GM06990 (cell line): ENCODE measurements around the gene VPS26B.
A peak's percentile ranks its signal among the peaks of the same experiment; 100 is the strongest.
"Not testable (repeated sequence)": the region's sequence is repeated elsewhere in the genome, so short reads cannot be mapped to it uniquely, and the experiment has no call there.

Experiments used
- DNase-seq: peaks from one replicate; pipeline ENCODE4 v3.0.0-alpha.2; 2011; ENCODE audit not compliant: insufficient read length; ENCODE audit errors: extremely low read depth
- H3K27me3 ChIP-seq: replicated peaks from 2 replicates; pipeline ENCODE4 v1.6.0; 2011; ENCODE audit warnings: low read length; ENCODE audit not compliant: control insufficient read depth, insufficient read depth
- H3K36me3 ChIP-seq: 2 replicates; pipeline ENCODE4 v1.5.1; 2011; ENCODE audit warnings: low read length; ENCODE audit not compliant: control insufficient read depth, insufficient read depth
- H3K4me3 ChIP-seq: replicated peaks from 2 replicates; pipeline ENCODE4 v1.5.1; 2011; ENCODE audit warnings: low read depth, mild to moderate bottlenecking, control low read depth, low read length
- TF ChIP-seq, protein P1 (sequence below): IDR thresholded peaks from 2 replicates; pipeline ENCODE4 v1.5.1; 2011; ENCODE audit warnings: low read length, control low read depth, mild to moderate bottlenecking, inconsistent platforms; ENCODE audit not compliant: insufficient read depth, poor library complexity, severe bottlenecking

VPS26B gene

DNA sequence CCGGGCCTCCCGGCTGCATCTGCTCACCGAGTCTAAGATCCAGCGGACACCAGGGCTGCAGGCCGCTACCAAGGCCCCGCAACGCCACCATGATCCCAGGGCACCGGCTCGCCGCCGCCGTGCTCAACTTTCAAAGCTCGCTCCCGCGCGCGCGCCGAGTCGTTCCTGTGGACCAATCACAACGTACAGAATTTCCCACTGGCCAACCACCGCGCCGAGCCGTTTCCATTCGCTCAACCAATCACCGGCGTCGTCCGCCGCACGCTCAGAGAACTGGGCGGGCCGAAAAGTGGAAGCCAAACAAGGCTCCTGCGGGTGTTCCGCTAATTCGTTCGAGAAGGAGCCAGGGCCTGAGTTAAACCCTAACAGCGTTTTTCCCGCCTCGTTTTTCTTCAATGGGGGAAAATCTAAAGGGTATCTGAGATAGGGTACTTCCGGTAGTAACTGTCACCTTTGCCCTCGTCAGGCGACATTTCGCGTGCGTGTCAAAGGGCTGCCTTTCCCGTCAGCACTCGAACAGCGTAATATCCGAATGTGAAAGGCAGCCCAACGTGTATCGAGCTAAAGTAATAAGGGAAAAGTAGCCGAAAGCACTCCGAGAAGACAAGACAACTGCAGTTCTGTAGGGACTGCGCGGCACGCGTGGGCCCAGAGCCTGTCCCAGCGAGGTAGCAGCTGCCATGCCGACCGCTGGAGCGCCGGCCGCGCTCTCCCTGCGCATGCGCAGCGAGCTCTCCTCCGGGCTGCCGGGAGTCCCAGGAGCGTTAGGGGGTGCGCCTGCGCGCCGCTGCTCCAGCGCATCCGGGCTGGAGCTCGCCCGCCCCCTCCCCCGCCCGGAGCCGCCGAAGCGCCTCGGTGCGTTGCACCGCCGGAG, at the start of gene VPS26B, which contains the start of gene NCAPD3:
VPS26B (plus strand) TSS at position 836 of the 874 bp plus-strand sequence. CDS start 452 bp downstream, outside the sequence.
NCAPD3 (minus strand) TSS at position 132 of the 874 bp plus-strand sequence; CDS start at position 91, 41 bp downstream.
- peak; percentile 97 for DNase-seq
- peak within 1 kb of the TSS; percentile 63 for H3K4me3 ChIP-seq

DNA sequence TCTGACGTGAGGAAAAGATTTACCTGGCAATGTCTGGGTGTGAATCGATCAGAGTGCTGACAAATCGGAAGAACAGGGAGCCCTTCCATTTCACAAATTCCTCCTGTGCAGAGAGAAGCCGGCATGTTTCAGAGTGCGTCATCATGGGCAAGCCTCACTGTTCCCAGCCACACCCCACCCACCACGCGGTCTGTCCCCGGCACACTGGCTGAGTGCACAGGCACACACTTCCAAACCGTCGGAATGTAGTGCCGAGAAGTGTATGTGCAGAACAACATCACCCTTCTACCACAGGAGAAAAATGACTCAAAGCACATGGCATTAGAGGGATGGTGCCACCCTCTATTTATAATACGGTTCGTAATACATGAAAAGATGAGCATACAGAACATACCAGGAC, 48.2 kb upstream of the VPS26B start:
- Histone ChIP-seq H3K27me3 (no peaks in the 10 kb centered on the region), H3K4me3 (no peak overlapping the region), H3K36me3 (peaks cover 32% of the 10 kb centered on the region)
- TF ChIP-seq, protein P1, sequence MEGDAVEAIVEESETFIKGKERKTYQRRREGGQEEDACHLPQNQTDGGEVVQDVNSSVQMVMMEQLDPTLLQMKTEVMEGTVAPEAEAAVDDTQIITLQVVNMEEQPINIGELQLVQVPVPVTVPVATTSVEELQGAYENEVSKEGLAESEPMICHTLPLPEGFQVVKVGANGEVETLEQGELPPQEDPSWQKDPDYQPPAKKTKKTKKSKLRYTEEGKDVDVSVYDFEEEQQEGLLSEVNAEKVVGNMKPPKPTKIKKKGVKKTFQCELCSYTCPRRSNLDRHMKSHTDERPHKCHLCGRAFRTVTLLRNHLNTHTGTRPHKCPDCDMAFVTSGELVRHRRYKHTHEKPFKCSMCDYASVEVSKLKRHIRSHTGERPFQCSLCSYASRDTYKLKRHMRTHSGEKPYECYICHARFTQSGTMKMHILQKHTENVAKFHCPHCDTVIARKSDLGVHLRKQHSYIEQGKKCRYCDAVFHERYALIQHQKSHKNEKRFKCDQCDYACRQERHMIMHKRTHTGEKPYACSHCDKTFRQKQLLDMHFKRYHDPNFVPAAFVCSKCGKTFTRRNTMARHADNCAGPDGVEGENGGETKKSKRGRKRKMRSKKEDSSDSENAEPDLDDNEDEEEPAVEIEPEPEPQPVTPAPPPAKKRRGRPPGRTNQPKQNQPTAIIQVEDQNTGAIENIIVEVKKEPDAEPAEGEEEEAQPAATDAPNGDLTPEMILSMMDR = no peak
- no peak for DNase-seq

More for the DNA sequence above, at the start of gene VPS26B, which contains the start of gene NCAPD3:
- TF ChIP-seq, protein P1 = no peak
- Histone ChIP-seq H3K36me3 (peaks cover 2% of the 10 kb centered on the region), H3K27me3 (no peaks in the 10 kb centered on the region)

DNA sequence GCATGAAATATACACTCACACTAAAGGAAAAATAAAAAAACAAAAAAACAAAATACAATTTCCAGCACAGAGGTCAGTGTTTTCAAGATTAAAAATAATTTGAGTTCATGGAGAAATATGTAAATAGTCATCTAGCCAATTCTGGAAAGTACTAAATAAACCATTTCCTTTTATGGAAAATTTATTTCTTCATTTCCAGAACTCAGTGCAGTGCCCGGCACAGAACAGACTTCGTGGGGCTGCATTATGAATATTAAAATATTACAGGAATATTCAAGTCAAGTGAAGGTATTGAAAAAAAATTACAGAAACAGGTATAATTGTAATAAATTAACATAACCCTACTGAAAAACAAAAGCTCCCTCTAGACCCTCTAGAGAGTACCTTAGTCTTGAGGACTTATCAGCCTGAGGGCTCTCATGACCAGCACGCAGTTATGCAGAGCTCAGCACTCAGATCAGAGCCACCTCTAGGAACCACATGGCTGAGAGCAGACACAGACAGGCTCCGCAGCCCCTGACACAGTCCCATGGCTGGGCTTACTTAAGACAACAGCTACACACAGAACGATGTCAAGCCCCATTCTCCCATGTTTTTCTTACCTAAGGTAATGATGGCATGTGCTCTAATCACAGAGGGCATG, 46.3 kb upstream of the VPS26B start:
- no peak for DNase-seq
- Histone ChIP-seq H3K36me3 (peaks cover 20% of the 10 kb centered on the region), H3K4me3 (no peak overlapping the region), H3K27me3 (no peaks in the 10 kb centered on the region)
- TF ChIP-seq, protein P1 = no peak

DNA sequence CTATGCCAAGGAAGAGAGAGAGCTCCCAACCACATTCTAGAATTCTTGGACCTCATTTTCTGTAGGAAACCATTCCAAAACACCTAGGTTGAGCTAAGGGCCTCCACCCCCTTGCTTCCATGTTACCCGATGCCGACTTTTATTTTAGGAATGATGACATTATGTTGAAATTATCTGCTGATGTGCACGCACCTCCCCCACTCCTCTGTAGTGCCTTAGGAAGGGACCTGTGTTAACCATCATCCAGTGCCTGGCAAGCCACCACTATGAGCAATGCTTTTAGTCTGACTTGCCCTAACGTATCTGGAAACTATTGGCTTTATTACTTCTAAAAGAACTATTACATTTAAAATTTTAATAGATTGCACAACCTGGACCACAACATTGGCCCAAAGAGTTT, 42.8 kb upstream of the VPS26B start:
- TF ChIP-seq, protein P1 = no peak
- Histone ChIP-seq H3K27me3 (no peaks in the 10 kb centered on the region), H3K4me3 (no peak overlapping the region), H3K36me3 (peaks cover 16% of the 10 kb centered on the region)
- no peak for DNase-seq

DNA sequence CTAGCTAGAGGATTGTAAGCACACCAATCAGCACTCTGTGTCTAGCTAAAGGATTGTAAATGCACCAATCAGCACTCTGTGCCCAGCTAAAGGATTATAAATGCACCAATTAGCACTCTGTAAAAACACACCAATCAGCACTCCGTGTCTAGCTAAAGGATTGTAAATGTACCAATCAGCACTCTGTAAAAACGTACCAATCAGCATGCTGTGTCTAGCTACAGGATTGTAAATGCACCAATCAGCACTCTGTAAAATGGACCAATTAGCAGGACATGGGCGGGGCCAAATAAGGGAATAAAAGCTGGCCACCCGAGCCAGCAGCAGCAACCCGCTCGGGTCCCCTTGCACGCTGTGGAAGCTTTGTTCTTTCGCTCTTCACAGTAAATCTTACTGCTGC, 36.4 kb upstream of the VPS26B start:
- DNase-seq, H3K27me3 ChIP-seq, H3K4me3 ChIP-seq: not testable (repeated sequence)
- peaks cover 14% of the 10 kb centered on the region for H3K36me3 ChIP-seq

DNA sequence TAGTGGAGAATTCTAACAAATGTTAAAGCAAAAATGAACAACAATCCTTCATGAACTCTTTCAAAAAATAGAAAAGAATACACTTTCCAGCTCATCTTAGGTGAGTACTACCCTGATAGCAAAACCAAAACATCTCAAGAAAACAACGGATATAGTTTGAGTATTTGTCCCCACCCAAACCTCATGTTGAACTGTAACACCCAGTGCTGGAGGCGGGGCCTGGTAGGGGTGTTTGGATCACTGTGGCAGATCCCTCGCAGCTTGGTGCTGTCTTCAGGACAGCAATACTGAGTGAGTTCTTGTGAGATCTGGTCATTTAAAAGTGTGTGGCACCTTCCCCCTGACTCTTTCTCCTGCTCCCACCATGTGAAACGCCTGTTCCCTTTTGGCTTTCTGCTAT, 27.7 kb upstream of the VPS26B start:
- no peak for DNase-seq
- Histone ChIP-seq H3K27me3 (no peaks in the 10 kb centered on the region), H3K36me3 (peaks cover 9% of the 10 kb centered on the region), H3K4me3 (no peak overlapping the region)
- TF ChIP-seq, protein P1 = no peak
